Fibroblast of lung (primary cell): Measurements from ENCODE around the gene CHML.

Experiments
- EZH2 ChIP-seq: IDR thresholded peaks from 2 replicates; pipeline ENCODE4 v1.5.1; 2012; ENCODE audit warnings: low read length, control low read depth, mild to moderate bottlenecking; ENCODE audit errors: missing control alignments
- TF ChIP-seq, protein P1 (sequence below), 2 donors: IDR thresholded peaks in 1 of 2; conservative IDR thresholded peaks in 1 of 2; 1 replicate in 1 of 2; 2 replicates in 1 of 2; pipeline ENCODE4 v1.5.1; 2011 to 2012; ENCODE audit warnings: low read length in 2 of 2, control low read depth in 1 of 2, inconsistent platforms in 1 of 2, low read depth in 1 of 2, mild to moderate bottlenecking in 1 of 2

DNA sequence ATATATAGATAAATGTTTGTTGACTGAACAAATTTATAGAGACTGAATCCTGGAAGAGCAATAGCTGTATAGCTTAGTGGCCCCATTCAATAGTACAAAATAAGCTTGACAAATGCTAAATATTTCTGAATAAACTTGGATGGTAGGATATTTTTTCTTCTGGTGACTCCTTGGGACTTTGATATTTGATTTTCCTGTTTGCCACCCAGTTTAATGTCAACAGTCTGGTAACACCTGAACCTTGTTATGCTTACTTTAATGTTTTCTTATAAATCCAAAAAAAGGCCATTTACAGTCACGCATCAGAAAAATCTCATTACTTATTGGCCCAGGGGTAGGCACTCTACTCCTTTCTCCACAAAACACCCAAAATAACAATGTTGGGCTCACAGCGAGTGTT, 42.8 kb upstream of the CHML start:
- TF ChIP-seq, protein P1, sequence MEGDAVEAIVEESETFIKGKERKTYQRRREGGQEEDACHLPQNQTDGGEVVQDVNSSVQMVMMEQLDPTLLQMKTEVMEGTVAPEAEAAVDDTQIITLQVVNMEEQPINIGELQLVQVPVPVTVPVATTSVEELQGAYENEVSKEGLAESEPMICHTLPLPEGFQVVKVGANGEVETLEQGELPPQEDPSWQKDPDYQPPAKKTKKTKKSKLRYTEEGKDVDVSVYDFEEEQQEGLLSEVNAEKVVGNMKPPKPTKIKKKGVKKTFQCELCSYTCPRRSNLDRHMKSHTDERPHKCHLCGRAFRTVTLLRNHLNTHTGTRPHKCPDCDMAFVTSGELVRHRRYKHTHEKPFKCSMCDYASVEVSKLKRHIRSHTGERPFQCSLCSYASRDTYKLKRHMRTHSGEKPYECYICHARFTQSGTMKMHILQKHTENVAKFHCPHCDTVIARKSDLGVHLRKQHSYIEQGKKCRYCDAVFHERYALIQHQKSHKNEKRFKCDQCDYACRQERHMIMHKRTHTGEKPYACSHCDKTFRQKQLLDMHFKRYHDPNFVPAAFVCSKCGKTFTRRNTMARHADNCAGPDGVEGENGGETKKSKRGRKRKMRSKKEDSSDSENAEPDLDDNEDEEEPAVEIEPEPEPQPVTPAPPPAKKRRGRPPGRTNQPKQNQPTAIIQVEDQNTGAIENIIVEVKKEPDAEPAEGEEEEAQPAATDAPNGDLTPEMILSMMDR (conservative IDR thresholded peaks at IDR 0.05 in 1 of 2, IDR thresholded peaks at IDR 0.05 in 1 of 2; ENCODE audit: low read depth in 1 of 2, low read length in 2 of 2): no peak
- no peak for TF ChIP-seq EZH2
